Trophoblast cell (in vitro differentiated cells and primary cell): ENCODE measurements around the gene TUBB8.

Source experiments
- DNase-seq, 2 donors: peaks; one replicate each; pipeline ENCODE4 v3.0.0-alpha.2; 2016
- H2AFZ ChIP-seq: 2 replicates; pipeline ENCODE4 v1.6.1; 2013; ENCODE audit warnings: low read length, moderate library complexity, mild to moderate bottlenecking; ENCODE audit not compliant: insufficient read depth, poor library complexity
- H2AK5ac ChIP-seq: 2 replicates; pipeline ENCODE4 v1.6.1; 2013; ENCODE audit warnings: mild to moderate bottlenecking, low read length
- H2BK120ac ChIP-seq: 2 replicates; pipeline ENCODE4 v1.6.1; 2013; ENCODE audit warnings: low read length, mild to moderate bottlenecking, moderate library complexity; ENCODE audit not compliant: insufficient read depth, poor library complexity
- H2BK12ac ChIP-seq: 2 replicates; pipeline ENCODE4 v1.6.1; 2013; ENCODE audit warnings: mild to moderate bottlenecking, low read length, moderate library complexity
- H2BK5ac ChIP-seq: 2 replicates; pipeline ENCODE4 v1.6.1; 2013; ENCODE audit warnings: low read length, low read depth, moderate library complexity, mild to moderate bottlenecking; ENCODE audit not compliant: poor library complexity
- H3K14ac ChIP-seq: 2 replicates; pipeline ENCODE4 v1.6.1; 2013; ENCODE audit warnings: mild to moderate bottlenecking, low read length
- H3K18ac ChIP-seq: 2 replicates; pipeline ENCODE4 v1.6.1; 2013; ENCODE audit warnings: mild to moderate bottlenecking, low read length
- H3K23ac ChIP-seq: 2 replicates; pipeline ENCODE4 v1.6.1; 2013; ENCODE audit warnings: low read length
- H3K27ac ChIP-seq: 2 replicates; pipeline ENCODE4 v1.5.1; 2013; ENCODE audit warnings: low read depth, mild to moderate bottlenecking, inconsistent platforms, low read length, moderate library complexity
- H3K27me3 ChIP-seq: 2 replicates; pipeline ENCODE4 v1.6.1; 2013; ENCODE audit warnings: inconsistent platforms, mild to moderate bottlenecking, low read length, moderate library complexity; ENCODE audit not compliant: insufficient read depth
- H3K36me3 ChIP-seq, 2 experiments: 1 replicate in 1 of 2; 2 replicates in 1 of 2; pipeline ENCODE4 v1.6.1; 2013; ENCODE audit warnings: low read length in 2 of 2, mild to moderate bottlenecking in 2 of 2, moderate library complexity in 1 of 2; ENCODE audit not compliant: insufficient read depth in 2 of 2, control insufficient read depth in 1 of 2
- H3K4ac ChIP-seq: 2 replicates; pipeline ENCODE4 v1.6.1; 2013; ENCODE audit warnings: low read depth, mild to moderate bottlenecking, low read length, moderate library complexity
- H3K4me1 ChIP-seq, 2 experiments: 1 replicate in 1 of 2; 2 replicates in 1 of 2; pipeline ENCODE4 v1.6.1; 2013; ENCODE audit warnings: low read length in 2 of 2, mild to moderate bottlenecking in 2 of 2, moderate library complexity in 1 of 2; ENCODE audit not compliant: insufficient read depth in 2 of 2, control insufficient read depth in 1 of 2
- H3K4me2 ChIP-seq: 2 replicates; pipeline ENCODE4 v1.6.1; 2013; ENCODE audit warnings: inconsistent platforms, mild to moderate bottlenecking, low read length, moderate library complexity
- H3K4me3 ChIP-seq: 2 replicates; pipeline ENCODE4 v1.5.1; 2013; ENCODE audit warnings: mild to moderate bottlenecking, low read depth, low read length, inconsistent platforms
- H3K79me1 ChIP-seq: one replicate; pipeline ENCODE4 v1.6.1; 2013; ENCODE audit warnings: low read length
- H3K79me2 ChIP-seq: 2 replicates; pipeline ENCODE4 v1.6.1; 2013; ENCODE audit warnings: low read length, mild to moderate bottlenecking; ENCODE audit not compliant: control insufficient read depth, insufficient read depth, poor library complexity
- H3K9ac ChIP-seq: 2 replicates; pipeline ENCODE4 v1.6.1; 2013; ENCODE audit warnings: mild to moderate bottlenecking, low read length
- H3K9me3 ChIP-seq: 2 replicates; pipeline ENCODE4 v1.6.1; 2013; ENCODE audit warnings: low read depth, mild to moderate bottlenecking, control low read depth, inconsistent platforms, low read length; ENCODE audit not compliant: insufficient read depth
- H4K12ac ChIP-seq: 2 replicates; pipeline ENCODE4 v1.6.1; 2013; ENCODE audit warnings: low read depth, mild to moderate bottlenecking, low read length, moderate library complexity
- H4K8ac ChIP-seq: 2 replicates; pipeline ENCODE4 v1.6.1; 2013; ENCODE audit warnings: low read depth, mild to moderate bottlenecking, low read length, moderate library complexity
- H4K91ac ChIP-seq: one replicate; pipeline ENCODE4 v1.6.1; 2013; ENCODE audit warnings: low read depth, mild to moderate bottlenecking, low read length, moderate library complexity
- WGBS: extraction: QIAGEN DNeasy Blood & Tissue Kit; methylation state at CpG from one replicate; pipeline ENCODE4 v1.1.7; 2013; ENCODE audit warnings: missing lambda C conversion rate; ENCODE audit not compliant: insufficient read length, insufficient coverage; ENCODE audit errors: extremely low coverage; 5-methylcytosine and 5-hydroxymethylcytosine counted together

Gene TUBB8

DNA sequence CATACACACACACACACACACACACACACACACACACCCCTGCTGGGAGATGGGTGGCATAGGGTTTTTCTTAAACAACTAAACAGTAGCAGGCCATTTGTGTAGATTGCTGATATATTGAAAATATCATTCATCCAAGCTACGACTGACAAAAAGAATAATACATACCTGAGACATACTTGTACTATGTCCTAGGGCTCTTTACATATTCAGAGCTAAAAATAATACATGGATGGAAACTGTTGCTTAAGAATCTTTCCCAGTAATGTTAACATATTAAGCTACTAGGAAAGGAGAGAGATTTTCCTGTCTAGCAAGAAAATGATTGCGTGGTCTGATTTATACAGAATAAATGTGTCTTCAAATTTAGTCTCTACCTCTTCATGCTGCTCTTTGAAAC is 40.2 kb upstream of the TUBB8 start:
- Histone ChIP-seq H3K9ac (no peak overlapping the region), H3K79me1 (peaks cover 6% of the 10 kb centered on the region), H3K27ac (no peak overlapping the region), H3K36me3 (no peaks in the 10 kb centered on the region), H3K79me2 (no peaks in the 10 kb centered on the region), H3K23ac (no peak overlapping the region), H4K91ac (no peak overlapping the region), H2AK5ac (no peak overlapping the region), H2AFZ (no peak overlapping the region), H3K9me3 (peaks cover 33% of the 10 kb centered on the region), H3K4ac (no peak overlapping the region), H3K4me3 (no peak overlapping the region), H3K18ac (no peak overlapping the region), H2BK5ac (no peak overlapping the region), H3K4me2 (no peak overlapping the region), H2BK12ac (no peak overlapping the region), H3K27me3 (no peaks in the 10 kb centered on the region), H3K14ac (no peak overlapping the region), H3K4me1 (peaks cover 18% of the 10 kb centered on the region in 2 experiments), H2BK120ac (no peak overlapping the region), H4K12ac (no peak overlapping the region), H4K8ac (no peak overlapping the region)
- WGBS, result no CpG with 5 or more reads among the region's 2 CpGs
- DNase-seq, result peak in 1 of 2 donors; percentile 42

DNA sequence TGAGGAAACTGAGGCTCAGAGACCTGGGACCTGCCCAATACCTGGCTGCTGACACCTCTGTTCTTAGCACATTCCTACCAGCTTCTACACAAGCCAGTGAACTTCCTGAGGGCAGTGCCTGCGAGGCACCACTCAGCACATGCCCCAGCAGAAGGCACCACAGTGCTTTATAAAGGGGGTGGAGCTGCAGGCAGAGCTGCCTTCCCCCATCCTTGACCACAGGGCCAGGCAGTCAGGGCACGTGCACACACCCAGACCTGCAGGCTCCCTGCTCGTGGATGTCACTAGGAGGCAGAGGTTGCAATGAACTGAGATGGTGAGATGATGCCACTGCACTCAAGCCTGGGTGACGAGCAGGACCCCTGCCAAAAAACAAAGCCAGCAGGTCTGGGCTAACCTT is 39.2 kb upstream of the TUBB8 start:
- Histone ChIP-seq H3K79me1 (peaks cover 6% of the 10 kb centered on the region), H3K4me2 (no peak overlapping the region), H3K9ac (no peak overlapping the region), H4K91ac (no peak overlapping the region), H3K9me3 (peaks cover 38% of the 10 kb centered on the region), H3K23ac (no peak overlapping the region), H4K12ac (no peak overlapping the region), H3K36me3 (no peaks in the 10 kb centered on the region), H3K18ac (no peak overlapping the region), H3K4me3 (peak overlapping the region; percentile 12), H2AFZ (no peak overlapping the region), H3K4me1 (peaks cover 18% of the 10 kb centered on the region in 2 experiments), H3K79me2 (no peaks in the 10 kb centered on the region), H2AK5ac (no peak overlapping the region), H2BK5ac (no peak overlapping the region), H2BK12ac (no peak overlapping the region), H3K27ac (no peak overlapping the region), H3K4ac (no peak overlapping the region), H3K27me3 (no peaks in the 10 kb centered on the region), H4K8ac (no peak overlapping the region), H3K14ac (no peak overlapping the region), H2BK120ac (no peak overlapping the region)
- no CpG with 5 or more reads among the region's 4 CpGs for WGBS
- no peak for DNase-seq

- Histone ChIP-seq H3K18ac (no peak overlapping the region), H3K14ac (no peak overlapping the region)
- WGBS, result no CpG with 5 or more reads among the region's 19 CpGs
Measured at GRCh38 chr10:87177-88080, 38.3 kb upstream of the TUBB8 start.

DNA sequence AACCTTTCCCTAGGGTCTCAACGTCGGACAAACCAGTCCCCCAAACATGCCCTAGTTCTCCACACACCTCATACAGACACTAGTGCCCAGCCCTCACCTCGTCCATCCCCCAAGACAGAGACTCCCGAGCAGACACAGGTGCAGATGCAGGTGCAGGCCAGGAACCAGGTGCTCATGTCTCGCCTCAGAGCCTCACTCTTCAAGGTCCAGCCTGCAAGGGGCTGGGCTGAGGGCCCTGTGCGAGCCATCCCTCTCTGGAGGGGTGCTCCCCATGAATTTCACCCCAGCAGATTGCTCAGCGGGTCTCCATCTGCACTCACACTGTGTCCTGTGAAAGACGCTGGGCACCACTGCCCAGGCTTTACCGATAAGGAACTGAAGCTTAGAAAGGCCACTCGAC is 36.9 kb upstream of the TUBB8 start:
- no peak overlapping the region for H2AK5ac ChIP-seq
- no peak overlapping the region for H2AFZ ChIP-seq
- H4K12ac ChIP-seq, result no peak overlapping the region
- no peak overlapping the region for H2BK120ac ChIP-seq
- peaks cover 36% of the 10 kb centered on the region for H3K9me3 ChIP-seq
- H2BK5ac ChIP-seq, result no peak overlapping the region
- H2BK12ac ChIP-seq, result no peak overlapping the region
- H3K9ac ChIP-seq, result no peak overlapping the region
- H3K36me3 ChIP-seq, result no peaks in the 10 kb centered on the region
- no peak overlapping the region for H3K14ac ChIP-seq
- no peak overlapping the region for H3K4me2 ChIP-seq
- no peak for DNase-seq
- peaks cover 9% of the 10 kb centered on the region in 2 experiments for H3K4me1 ChIP-seq
- no peak overlapping the region for H3K23ac ChIP-seq
- no peak overlapping the region for H3K4me3 ChIP-seq
- H4K91ac ChIP-seq, result no peak overlapping the region
- H3K27me3 ChIP-seq, result no peaks in the 10 kb centered on the region
- no peak overlapping the region for H4K8ac ChIP-seq
- H3K79me1 ChIP-seq, result no peaks in the 10 kb centered on the region
- no peak overlapping the region for H3K18ac ChIP-seq
- H3K27ac ChIP-seq, result no peak overlapping the region
- H3K4ac ChIP-seq, result no peak overlapping the region
- no CpG with 5 or more reads among the region's 10 CpGs for WGBS
- no peaks in the 10 kb centered on the region for H3K79me2 ChIP-seq

More at GRCh38 chr10:87177-88080, 38.3 kb upstream of the TUBB8 start:
- no peak overlapping the region for H2AFZ ChIP-seq
- H2BK12ac ChIP-seq, result no peak overlapping the region
- peaks cover 43% of the 10 kb centered on the region for H3K9me3 ChIP-seq
- no peak overlapping the region for H3K4me2 ChIP-seq
- H3K79me1 ChIP-seq, result peaks cover 6% of the 10 kb centered on the region
- H3K27ac ChIP-seq, result no peak overlapping the region
- no peak overlapping the region for H3K23ac ChIP-seq
- H4K12ac ChIP-seq, result no peak overlapping the region
- no peak overlapping the region for H4K8ac ChIP-seq
- H3K4ac ChIP-seq, result no peak overlapping the region
- H3K36me3 ChIP-seq, result no peaks in the 10 kb centered on the region
- DNase-seq, result no peak
- H2BK120ac ChIP-seq, result no peak overlapping the region
- H3K9ac ChIP-seq, result no peak overlapping the region
- H2BK5ac ChIP-seq, result no peak overlapping the region
- H3K79me2 ChIP-seq, result no peaks in the 10 kb centered on the region
- peaks cover 18% of the 10 kb centered on the region in 2 experiments for H3K4me1 ChIP-seq
- no peak overlapping the region for H4K91ac ChIP-seq
- no peaks in the 10 kb centered on the region for H3K27me3 ChIP-seq
- H3K4me3 ChIP-seq, result no peak overlapping the region
- no peak overlapping the region for H2AK5ac ChIP-seq
